NOMO-1 (cell line): ENCODE measurements around the gene PTCD2.

Experiments used
- DNase-seq, 2 experiments: peaks; one replicate each; lab custom pipeline; 2025; ENCODE audit not compliant: unreplicated experiment in 2 of 2; lab: John Stamatoyannopoulos, UW

PTCD2 gene

DNA sequence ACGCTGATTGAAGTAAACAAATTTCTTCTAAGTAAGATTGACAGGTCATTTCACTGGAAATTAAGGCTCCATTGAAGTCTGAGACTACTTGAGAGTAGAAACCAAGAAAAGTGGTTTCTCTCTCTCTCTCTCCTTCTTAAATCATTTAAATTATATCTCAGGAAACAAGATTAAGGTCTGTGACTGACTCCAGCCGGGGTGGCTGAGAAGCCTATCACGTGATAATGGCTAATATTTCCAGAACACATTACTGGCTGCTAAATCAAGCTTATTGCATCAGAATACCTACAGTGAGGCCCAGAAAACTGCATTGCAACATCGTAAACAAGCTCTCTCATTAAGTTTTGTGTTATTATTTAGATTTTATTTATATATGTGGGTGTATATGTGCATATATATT lies 88.4 kb downstream of the PTCD2 start:
- DNase-seq = peak in 1 of 2 experiments; percentile 17

GRCh38 chr5:72410688-72411295 lies 90.6 kb downstream of the PTCD2 start:
- DNase-seq = no peak

DNA sequence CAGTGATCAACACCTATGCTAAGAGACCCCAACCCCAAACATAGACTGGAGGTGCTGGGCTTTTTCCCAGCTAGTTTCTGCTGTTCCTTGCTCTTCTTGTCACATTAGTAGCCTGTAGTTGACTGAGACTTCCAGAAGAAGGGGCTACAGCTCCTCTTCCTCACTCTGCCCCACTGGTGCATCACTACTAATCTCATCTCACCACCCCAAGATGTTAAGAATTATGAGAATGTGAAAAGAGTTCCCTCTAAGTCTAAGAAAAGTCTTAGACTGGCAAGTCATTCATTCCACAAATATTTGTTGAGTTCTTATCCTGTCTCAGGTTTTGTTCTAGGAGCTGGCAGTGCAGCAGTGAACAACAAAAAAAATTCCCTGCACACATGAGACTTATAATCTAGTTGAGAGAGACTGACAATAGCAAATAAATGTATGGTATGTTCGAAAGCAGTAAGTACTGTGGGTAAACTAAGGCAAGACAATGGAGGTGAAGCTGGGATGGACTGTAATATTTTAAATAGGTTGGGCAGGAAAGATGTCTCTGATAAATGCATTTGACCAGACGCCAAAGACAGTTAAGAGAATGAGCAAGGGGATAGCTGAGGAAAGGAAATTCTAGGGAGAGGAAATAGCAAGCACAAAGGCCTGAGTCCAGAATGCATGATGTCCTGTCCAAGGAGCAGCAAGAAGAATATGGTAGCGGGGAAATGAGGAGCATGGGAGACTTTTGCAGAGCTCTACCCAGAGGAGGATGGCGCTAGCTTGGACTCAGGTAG lies 92.3 kb downstream of the PTCD2 start:
- DNase-seq = no peak

GRCh38 chr5:72415616-72416325 lies 95.6 kb downstream of the PTCD2 start:
- no peak for DNase-seq

GRCh38 chr5:72417333-72418062 lies 97.3 kb downstream of the PTCD2 start:
- no peak for DNase-seq
